SK-N-SH treated with all-trans-retinoic acid at 6 μM for 48 hours (cell line): ENCODE results near the gene AGMO.
A peak's percentile ranks its signal among the peaks of the same experiment; 100 is the strongest.

Experiments used
- ATAC-seq: fragments of 200-7000 bp; cut with Tn5 transposase; 3 replicates; pipeline ENCODE4 v1.9.1; 2020; ENCODE audit warnings: mild to moderate bottlenecking, moderate library complexity
- BACH2 ChIP-seq: fragments of 250-450 bp; sonication (Bioruptor Pico); IDR thresholded peaks from 2 replicates; pipeline ENCODE4 v1.9.0; 2021; ENCODE audit warnings: mild to moderate bottlenecking, borderline replicate concordance
- CREB5 ChIP-seq: fragments of 250-450 bp; sonication (Bioruptor Pico); IDR thresholded peaks from 2 replicates; pipeline ENCODE4 v1.5.1; 2020; ENCODE audit warnings: low read depth, mild to moderate bottlenecking, moderate library complexity
- CSDC2 ChIP-seq: fragments of 250-450 bp; sonication (Bioruptor Pico); IDR thresholded peaks from 2 replicates; pipeline ENCODE4 v1.5.0; 2020; ENCODE audit warnings: mild to moderate bottlenecking, moderate library complexity
- CSRNP3 ChIP-seq: fragments of 250-450 bp; sonication (Bioruptor Pico); IDR thresholded peaks from 2 replicates; pipeline ENCODE4 v1.5.1; 2021; ENCODE audit warnings: mild to moderate bottlenecking, moderate library complexity
- ESRRG ChIP-seq: fragments of 250-450 bp; sonication (Bioruptor Pico); IDR thresholded peaks from 2 replicates; pipeline ENCODE4 v1.6.1; 2021; ENCODE audit warnings: mild to moderate bottlenecking
- GLIS3 ChIP-seq: fragments of 250-450 bp; sonication (Bioruptor Pico); IDR thresholded peaks from 2 replicates; pipeline ENCODE4 v1.5.0; 2020; ENCODE audit warnings: mild to moderate bottlenecking, moderate library complexity
- ISL1 ChIP-seq: fragments of 250-450 bp; sonication (Bioruptor Pico); IDR thresholded peaks from 2 replicates; pipeline ENCODE4 v2.1.2; 2022; ENCODE audit warnings: mild to moderate bottlenecking, moderate library complexity
- OSR1 ChIP-seq: fragments of 250-450 bp; sonication (Bioruptor Pico); IDR thresholded peaks from 2 replicates; pipeline ENCODE4 v1.8.0; 2022; ENCODE audit warnings: moderate library complexity, mild to moderate bottlenecking, inconsistent platforms
- PATZ1 ChIP-seq: fragments of 250-450 bp; sonication (Bioruptor Pico); IDR thresholded peaks from 2 replicates; pipeline ENCODE4 v1.8.0; 2020; ENCODE audit warnings: mild to moderate bottlenecking, moderate library complexity, borderline replicate concordance
- POU6F1 ChIP-seq: fragments of 250-450 bp; sonication (Bioruptor Pico); IDR thresholded peaks from 2 replicates; pipeline ENCODE4 v1.8.0; 2021; ENCODE audit warnings: low read depth, mild to moderate bottlenecking, moderate library complexity, borderline replicate concordance
- PPARA ChIP-seq: fragments of 250-450 bp; sonication (Bioruptor Pico); IDR thresholded peaks from 2 replicates; pipeline ENCODE4 v1.5.0; 2020; ENCODE audit warnings: mild to moderate bottlenecking, borderline replicate concordance
- RARB ChIP-seq: fragments of 250-450 bp; sonication (Bioruptor Pico); IDR thresholded peaks from 2 replicates; pipeline ENCODE4 v1.8.0; 2021; ENCODE audit warnings: mild to moderate bottlenecking, moderate library complexity
- TOX ChIP-seq: fragments of 250-450 bp; sonication (Bioruptor Pico); IDR thresholded peaks from 2 replicates; pipeline ENCODE4 v1.8.0; 2021; ENCODE audit warnings: mild to moderate bottlenecking, moderate library complexity, borderline replicate concordance
- TSHZ2 ChIP-seq: fragments of 250-450 bp; sonication (Bioruptor Pico); IDR thresholded peaks from 2 replicates; pipeline ENCODE4 v1.5.0; 2020; ENCODE audit warnings: mild to moderate bottlenecking, moderate library complexity
- ZFP3 ChIP-seq: fragments of 250-450 bp; sonication (Bioruptor Pico); IDR thresholded peaks from 2 replicates; pipeline ENCODE4 v1.5.0; 2020; ENCODE audit warnings: mild to moderate bottlenecking, moderate library complexity
- ZFP30 ChIP-seq: fragments of 450-650 bp; formaldehyde crosslinking; IDR thresholded peaks from 2 replicates; pipeline ENCODE4 v1.5.0; 2022; ENCODE audit warnings: mild to moderate bottlenecking, moderate library complexity
- ZNF70 ChIP-seq: fragments of 450-650 bp; formaldehyde crosslinking; IDR thresholded peaks from 2 replicates; pipeline ENCODE4 v1.5.0; 2020; ENCODE audit warnings: mild to moderate bottlenecking, moderate library complexity
- ZNF8 ChIP-seq: fragments of 450-650 bp; formaldehyde crosslinking; IDR thresholded peaks from 2 replicates; pipeline ENCODE4 v1.5.0; 2020; ENCODE audit warnings: mild to moderate bottlenecking, moderate library complexity

The AGMO gene

GRCh38 chr7:15459018-15459615, 102.7 kb downstream of the AGMO start (continued):
- TF ChIP-seq ZFP3 (CRISPR knock-in tag): no peak
- no peak for TF ChIP-seq BACH2
- no peak for TF ChIP-seq TSHZ2 (CRISPR knock-in tag)
- no peak for TF ChIP-seq ESRRG (CRISPR knock-in tag)

GRCh38 chr7:15457990-15458955, 103.5 kb downstream of the AGMO start:
- TF ChIP-seq CSDC2 (CRISPR knock-in tag) (no peak), ZFP3 (CRISPR knock-in tag) (no peak), ZFP30 (CRISPR knock-in tag) (no peak), ZNF70 (no peak), ESRRG (CRISPR knock-in tag) (no peak), BACH2 (no peak), CSRNP3 (CRISPR knock-in tag) (no peak), GLIS3 (CRISPR knock-in tag) (no peak), PPARA (CRISPR knock-in tag) (no peak), POU6F1 (CRISPR knock-in tag) (no peak), TOX (no peak), CREB5 (no peak), PATZ1 (no peak), ISL1 (CRISPR knock-in tag) (no peak), RARB (CRISPR knock-in tag) (no peak), OSR1 (CRISPR knock-in tag) (no peak)
- ATAC-seq: no peak

- ATAC-seq: no peak
Observed at GRCh38 chr7:15452670-15453069, 109.1 kb downstream of the AGMO start.

More at GRCh38 chr7:15452670-15453069, 109.1 kb downstream of the AGMO start:
- no peak for TF ChIP-seq TSHZ2 (CRISPR knock-in tag)
- peak; percentile 95 for TF ChIP-seq ZNF8 (CRISPR knock-in tag)
- TF ChIP-seq PPARA (CRISPR knock-in tag): no peak
- TF ChIP-seq RARB (CRISPR knock-in tag): no peak
- no peak for TF ChIP-seq CSDC2 (CRISPR knock-in tag)
- no peak for TF ChIP-seq POU6F1 (CRISPR knock-in tag)
- TF ChIP-seq PATZ1: no peak
